ENCODE data around the gene ITGAX.

DNA sequence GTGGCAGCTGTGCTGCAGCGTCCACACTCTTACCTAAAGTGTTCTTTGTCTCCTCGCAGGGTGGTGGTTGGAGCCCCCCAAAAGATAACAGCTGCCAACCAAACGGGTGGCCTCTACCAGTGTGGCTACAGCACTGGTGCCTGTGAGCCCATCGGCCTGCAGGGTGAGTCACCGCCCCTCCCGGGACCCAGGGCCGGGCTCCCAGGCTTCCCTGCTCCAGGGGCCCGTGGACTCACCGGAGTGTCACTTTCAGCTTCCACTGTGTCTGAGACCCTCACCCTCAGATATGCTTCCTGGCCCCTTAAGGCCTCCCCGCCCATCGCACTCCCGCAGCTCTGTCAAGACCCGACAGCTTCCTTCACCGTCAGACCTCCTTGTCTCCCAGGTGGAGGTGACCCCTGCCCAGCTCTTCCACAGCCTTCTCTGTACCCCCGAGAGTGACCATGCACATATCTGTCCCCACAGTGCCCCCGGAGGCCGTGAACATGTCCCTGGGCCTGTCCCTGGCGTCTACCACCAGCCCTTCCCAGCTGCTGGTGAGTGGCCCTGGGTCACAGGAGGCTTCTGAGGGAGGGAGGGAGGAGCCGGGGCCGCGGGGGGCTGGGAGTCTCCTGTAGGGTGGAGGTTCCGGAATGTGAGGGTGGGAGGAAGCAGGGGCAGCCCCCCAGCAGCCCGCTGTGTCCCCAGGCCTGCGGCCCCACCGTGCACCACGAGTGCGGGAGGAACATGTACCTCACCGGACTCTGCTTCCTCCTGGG lies 1.8 kb downstream of the ITGAX start:
- TF ChIP-seq EZH2 (IDR thresholded peaks at IDR 0.05), result no peak
- no peak for TF ChIP-seq POLR2AphosphoS5 (IDR thresholded peaks at IDR 0.05; ENCODE audit: borderline replicate concordance, low read depth, low read length)
- no peak for TF ChIP-seq FOXP2 (optimal IDR thresholded peaks at IDR 0.05; ENCODE audit: control extremely low read depth, extremely low read length, insufficient read depth)

Data from SK-N-MC (cell line).